RWPE2 (cell line): ENCODE results near the gene DMD.

Experiments used
- ATAC-seq: fragments of 200-7000 bp; cut with Tn5 transposase; 3 replicates; pipeline ENCODE4 v1.9.1; 2021; ENCODE audit warnings: low read depth
- DNase-seq: peaks from one replicate; pipeline ENCODE4 v3.0.0-alpha.2; 2020; ENCODE audit warnings: low spot score
- H3K27ac ChIP-seq: fragments of 450-650 bp; 2 replicates; pipeline ENCODE4 v1.5.1; 2017; ENCODE audit warnings: mild to moderate bottlenecking; ENCODE audit not compliant: poor library complexity, severe bottlenecking
- H3K27me3 ChIP-seq: fragments of 250-450 bp; sonication (Bioruptor Pico); 2 replicates; pipeline ENCODE4 v1.5.1; 2021; ENCODE audit warnings: mild to moderate bottlenecking, moderate library complexity; ENCODE audit not compliant: insufficient read depth, poor library complexity, severe bottlenecking
- H3K36me3 ChIP-seq: fragments of 250-450 bp; sonication (Bioruptor Pico); 2 replicates; pipeline ENCODE4 v1.5.1; 2020; ENCODE audit warnings: low read depth, mild to moderate bottlenecking, moderate library complexity
- H3K4me1 ChIP-seq: fragments of 250-450 bp; sonication (Bioruptor Pico); 2 replicates; pipeline ENCODE4 v1.5.1; 2021; ENCODE audit warnings: mild to moderate bottlenecking, moderate library complexity; ENCODE audit not compliant: insufficient read depth, poor library complexity, severe bottlenecking
- H3K4me3 ChIP-seq: fragments of 250-450 bp; sonication (Bioruptor Pico); 2 replicates; pipeline ENCODE4 v1.5.1; 2021; ENCODE audit warnings: mild to moderate bottlenecking, moderate library complexity; ENCODE audit not compliant: severe bottlenecking
- H3K9me3 ChIP-seq: fragments of 250-450 bp; sonication (Bioruptor Pico); 2 replicates; pipeline ENCODE4 v1.5.1; 2021; ENCODE audit warnings: mild to moderate bottlenecking, moderate library complexity; ENCODE audit not compliant: severe bottlenecking
- CTCF ChIP-seq: fragments of 450-650 bp; IDR thresholded peaks from one replicate; pipeline ENCODE4 v1.5.1; 2017; ENCODE audit warnings: mild to moderate bottlenecking, moderate library complexity; ENCODE audit not compliant: poor library complexity, severe bottlenecking

DMD gene

GRCh38 chrX:31653422-31653821 lies 1557.9 kb downstream of the DMD start:
- no peak for DNase-seq
- H3K27ac ChIP-seq: no peak overlapping the region
- H3K4me1 ChIP-seq: no peaks in the 10 kb centered on the region
- ATAC-seq: no peak
- TF ChIP-seq CTCF: no peak
- no peak overlapping the region for H3K4me3 ChIP-seq
- H3K27me3 ChIP-seq: no peaks in the 10 kb centered on the region
- H3K36me3 ChIP-seq: no peaks in the 10 kb centered on the region
- H3K9me3 ChIP-seq: no peaks in the 10 kb centered on the region

- no peak overlapping the region for H3K4me3 ChIP-seq
- H3K9me3 ChIP-seq: no peaks in the 10 kb centered on the region
- H3K27me3 ChIP-seq: no peaks in the 10 kb centered on the region
- no peaks in the 10 kb centered on the region for H3K36me3 ChIP-seq
- no peaks in the 10 kb centered on the region for H3K4me1 ChIP-seq
- no peak overlapping the region for H3K27ac ChIP-seq
- ATAC-seq (no peak), DNase-seq (no peak)
- no peak for TF ChIP-seq CTCF
Observed at GRCh38 chrX:31652650-31653049, 1558.7 kb downstream of the DMD start.

GRCh38 chrX:31649201-31649600 lies 1562.1 kb downstream of the DMD start:
- Histone ChIP-seq H3K4me3 (no peak overlapping the region), H3K4me1 (no peaks in the 10 kb centered on the region), H3K36me3 (no peaks in the 10 kb centered on the region), H3K27ac (no peak overlapping the region), H3K9me3 (no peaks in the 10 kb centered on the region), H3K27me3 (no peaks in the 10 kb centered on the region)
- no peak for TF ChIP-seq CTCF
- ATAC-seq: no peak
- no peak for DNase-seq

- TF ChIP-seq CTCF: no peak
- no peak for ATAC-seq
- Histone ChIP-seq H3K27me3 (no peaks in the 10 kb centered on the region), H3K9me3 (no peaks in the 10 kb centered on the region), H3K36me3 (no peaks in the 10 kb centered on the region), H3K4me3 (no peak overlapping the region), H3K27ac (no peak overlapping the region), H3K4me1 (no peaks in the 10 kb centered on the region)
- no peak for DNase-seq
Observed at GRCh38 chrX:31633349-31633748, 1578.0 kb downstream of the DMD start.

GRCh38 chrX:31629195-31629594 lies 1582.2 kb downstream of the DMD start:
- Histone ChIP-seq H3K4me1 (no peaks in the 10 kb centered on the region), H3K27ac (no peak overlapping the region), H3K4me3 (no peak overlapping the region), H3K36me3 (no peaks in the 10 kb centered on the region), H3K9me3 (no peaks in the 10 kb centered on the region), H3K27me3 (no peaks in the 10 kb centered on the region)
- DNase-seq (no peak), ATAC-seq (no peak)
- TF ChIP-seq CTCF: no peak
